HG03039 (cell line): ENCODE data around the gene C2CD2.
"Not testable (repeated sequence)": the region's sequence is repeated elsewhere in the genome, so short reads cannot be mapped to it uniquely, and the experiment has no call there.

Experiments used
- ATAC-seq: cut with Tn5 transposase; IDR thresholded peaks from one replicate; pipeline ENCODE4 v1.9.1; 2021; ENCODE audit warnings: mild to moderate bottlenecking, moderate library complexity; ENCODE audit not compliant: unreplicated experiment

C2CD2 gene

DNA sequence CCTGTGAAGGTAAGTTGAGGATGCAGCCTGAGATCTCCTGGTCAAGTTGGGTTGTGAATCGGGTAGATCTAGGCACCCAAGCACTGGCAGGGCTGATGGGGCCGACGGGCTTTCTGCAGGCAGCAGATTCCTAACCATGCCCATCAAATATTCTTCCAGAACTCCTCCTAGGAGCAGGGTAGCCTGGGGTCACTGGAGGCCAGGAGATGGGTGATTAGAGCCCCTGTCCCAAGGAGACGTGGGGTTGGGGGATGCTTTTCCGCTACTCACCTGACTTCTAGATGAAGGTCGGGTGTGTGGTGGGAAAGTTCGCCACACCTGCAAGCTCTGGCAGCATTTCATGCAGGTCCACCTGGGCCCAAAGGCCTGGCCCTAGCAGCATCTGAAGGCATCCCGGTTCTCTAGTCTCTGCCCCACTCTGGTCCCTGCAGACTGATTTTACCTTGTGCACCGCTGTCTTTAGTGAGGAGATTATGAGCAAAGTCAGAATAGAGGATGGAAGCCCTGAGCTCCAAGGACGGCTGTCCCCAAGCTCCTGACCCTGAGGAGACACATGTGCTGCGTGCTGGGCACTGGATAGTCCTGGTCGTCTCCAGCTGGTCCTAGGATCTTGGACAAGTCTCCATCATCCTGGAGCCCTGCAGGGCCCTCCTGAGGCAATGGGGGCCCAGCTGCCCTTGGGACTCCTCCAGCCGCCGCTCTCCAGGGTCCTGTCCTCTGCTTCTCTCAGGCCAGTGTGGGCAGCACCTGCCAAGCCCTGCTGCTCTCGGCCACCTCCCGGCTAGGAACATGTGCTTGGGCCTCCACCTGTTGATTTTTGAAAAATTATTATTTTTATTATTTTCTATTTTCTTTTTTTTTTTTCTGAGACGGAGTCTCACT is 21.8 kb upstream of the C2CD2 start:
- ATAC-seq = no peak

DNA sequence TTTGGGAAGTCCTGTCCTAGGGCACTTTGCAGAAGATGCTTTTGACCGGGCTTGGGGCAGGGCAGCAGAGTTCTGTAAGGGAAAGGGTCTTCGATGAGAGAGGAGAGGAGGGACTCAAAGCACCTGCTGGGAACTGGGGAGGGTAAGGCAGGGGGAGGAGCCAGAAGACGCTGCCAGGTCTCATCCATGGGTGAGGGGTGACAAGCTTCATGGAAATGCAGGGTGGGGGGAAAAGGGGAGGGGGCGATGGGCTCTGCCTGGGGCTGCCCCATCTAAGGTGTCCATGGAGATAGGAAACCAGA is 20.9 kb upstream of the C2CD2 start:
- no peak for ATAC-seq

GRCh38 chr21:41973861-41974751 is 20.3 kb upstream of the C2CD2 start:
- ATAC-seq = no peak

- no peak for ATAC-seq
Observed at GRCh38 chr21:41973427-41973831, 19.6 kb upstream of the C2CD2 start.

GRCh38 chr21:41972511-41973205 is 18.8 kb upstream of the C2CD2 start:
- ATAC-seq = no peak

DNA sequence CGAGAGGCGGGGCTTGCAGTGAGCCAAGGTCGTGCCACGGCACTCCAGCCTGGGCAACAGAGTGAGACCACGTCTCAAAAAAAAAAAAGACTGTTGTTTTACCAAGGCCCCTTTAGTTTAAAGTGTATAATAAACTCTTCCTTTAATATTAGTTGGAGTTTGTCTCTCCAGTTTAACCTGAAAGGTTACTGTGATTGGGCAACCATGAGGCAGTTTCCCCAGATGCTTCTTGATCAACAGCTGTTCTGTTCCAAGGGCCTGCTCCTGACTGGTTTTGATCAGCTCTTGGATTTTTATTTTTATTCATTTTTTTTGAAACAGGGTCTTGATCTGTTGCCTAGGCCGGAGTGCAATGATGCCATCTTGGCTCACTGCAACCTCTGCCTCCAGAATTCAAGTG is 18.1 kb upstream of the C2CD2 start:
- ATAC-seq = no peak

DNA sequence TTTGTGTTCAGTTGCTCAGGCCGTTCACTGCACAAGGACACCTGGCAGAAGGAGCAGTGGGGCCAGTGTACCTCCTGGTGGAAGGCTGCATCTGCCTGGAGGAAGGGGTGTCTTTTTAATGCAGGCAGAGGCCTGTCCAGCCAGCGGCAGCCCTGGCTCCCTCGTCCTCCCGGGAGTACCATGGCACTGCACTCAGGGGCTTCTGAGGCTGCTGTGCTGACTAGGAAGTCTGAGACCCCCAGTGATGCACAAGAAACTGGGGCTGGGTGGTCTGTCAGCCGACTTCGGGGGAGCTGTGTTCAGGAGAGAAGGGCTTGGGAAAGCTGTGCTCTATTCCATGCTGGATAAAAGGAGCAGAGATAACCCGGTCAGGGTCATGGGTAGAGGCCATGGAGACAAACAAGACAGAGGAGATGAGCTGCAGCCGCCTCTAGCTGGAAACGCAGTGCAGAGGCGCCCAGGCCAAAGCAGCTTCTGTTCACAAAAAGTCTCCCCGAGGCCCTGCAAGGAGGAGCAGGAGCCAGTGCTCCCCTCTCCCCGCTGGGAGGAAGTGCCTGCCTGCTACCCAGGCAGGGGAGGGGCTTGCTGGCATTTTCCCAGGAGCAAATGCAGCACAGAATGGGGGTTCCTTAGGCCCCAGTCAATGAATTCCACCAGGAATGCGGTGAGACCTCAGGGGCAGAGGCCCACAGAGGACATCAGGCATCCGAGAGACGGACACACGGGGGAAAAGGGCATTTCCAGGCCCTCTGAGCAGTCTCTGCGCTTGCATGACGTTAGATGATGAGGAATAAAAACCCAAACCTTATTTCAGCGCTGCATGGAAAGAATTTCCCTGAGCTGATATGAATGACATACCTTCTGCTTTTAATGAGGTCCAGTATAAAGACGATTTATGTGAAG is 17.2 kb upstream of the C2CD2 start:
- no peak for ATAC-seq

DNA sequence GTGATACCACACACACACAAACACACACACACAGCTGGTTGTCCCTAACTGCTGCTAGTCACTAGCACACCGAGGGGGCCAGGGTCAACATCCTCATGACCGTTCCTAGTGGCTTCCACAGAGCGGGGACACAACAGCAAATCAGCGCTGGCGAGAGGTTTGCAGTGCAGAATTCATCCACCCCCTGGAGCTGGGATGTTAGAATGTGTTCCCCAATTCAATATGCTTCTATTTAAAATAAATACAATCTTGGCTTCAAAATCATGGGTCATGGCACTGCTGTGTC is 16.2 kb upstream of the C2CD2 start:
- ATAC-seq = no peak

DNA sequence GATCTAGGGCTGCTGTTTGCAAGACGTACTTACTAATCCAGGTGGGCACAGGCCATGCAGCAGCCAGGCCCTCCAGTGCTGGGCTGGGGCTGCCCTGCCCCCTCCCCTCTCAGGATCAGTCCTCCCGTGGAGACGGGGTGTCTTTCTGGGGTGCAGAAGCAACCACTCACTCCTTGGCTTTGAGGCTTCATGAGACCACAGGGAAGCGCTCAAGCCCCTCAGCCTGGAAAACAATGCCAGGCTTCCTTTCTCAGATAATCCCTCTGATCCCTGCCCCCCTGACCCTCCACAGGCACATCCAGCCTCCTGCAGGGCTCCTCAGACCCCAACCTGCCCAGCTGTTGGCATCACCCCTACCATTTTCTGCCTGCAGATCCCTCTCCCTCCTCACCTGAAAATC is 13.9 kb upstream of the C2CD2 start:
- no peak for ATAC-seq

DNA sequence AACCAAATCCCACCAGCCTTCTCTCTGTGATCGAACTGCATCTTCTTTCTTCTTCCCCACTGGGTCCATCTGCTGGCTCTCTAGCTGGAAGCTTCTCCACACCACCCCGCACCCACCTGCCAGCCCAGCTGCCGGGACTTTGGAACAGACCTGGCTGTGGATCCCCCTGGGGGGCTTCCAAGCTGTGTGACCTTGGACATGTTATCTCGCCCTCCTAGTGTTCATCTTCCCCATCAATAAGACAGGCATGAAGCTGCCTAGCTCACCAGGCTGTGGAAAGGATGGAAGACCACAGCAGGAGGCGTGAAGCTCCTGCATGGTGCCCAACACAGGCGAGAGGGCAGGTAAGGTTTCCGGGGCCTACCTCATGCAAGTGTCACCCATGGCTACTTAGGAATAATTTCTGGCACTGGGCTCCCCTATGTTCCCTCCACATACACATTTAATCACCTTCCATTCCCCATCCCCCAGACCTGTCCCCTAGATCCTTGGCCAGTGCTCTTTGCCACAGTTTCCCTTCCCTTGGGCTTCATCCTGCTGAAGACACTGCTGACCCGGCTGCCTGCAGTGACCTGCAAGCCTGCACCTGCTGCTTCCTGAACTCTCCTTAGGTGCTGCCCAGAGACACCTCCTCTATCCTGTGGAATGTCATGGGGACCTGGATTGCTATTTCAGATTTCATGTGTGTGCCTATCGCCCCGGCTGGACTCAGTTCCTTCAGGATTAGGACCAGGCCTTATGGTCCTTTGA is 13.2 kb upstream of the C2CD2 start:
- no peak for ATAC-seq

GRCh38 chr21:41966041-41966833 is 12.4 kb upstream of the C2CD2 start:
- no peak for ATAC-seq

- ATAC-seq = no peak
Observed at GRCh38 chr21:41965461-41966013, 11.7 kb upstream of the C2CD2 start.

- ATAC-seq = no peak
Observed at GRCh38 chr21:41965045-41965444, 11.2 kb upstream of the C2CD2 start.

DNA sequence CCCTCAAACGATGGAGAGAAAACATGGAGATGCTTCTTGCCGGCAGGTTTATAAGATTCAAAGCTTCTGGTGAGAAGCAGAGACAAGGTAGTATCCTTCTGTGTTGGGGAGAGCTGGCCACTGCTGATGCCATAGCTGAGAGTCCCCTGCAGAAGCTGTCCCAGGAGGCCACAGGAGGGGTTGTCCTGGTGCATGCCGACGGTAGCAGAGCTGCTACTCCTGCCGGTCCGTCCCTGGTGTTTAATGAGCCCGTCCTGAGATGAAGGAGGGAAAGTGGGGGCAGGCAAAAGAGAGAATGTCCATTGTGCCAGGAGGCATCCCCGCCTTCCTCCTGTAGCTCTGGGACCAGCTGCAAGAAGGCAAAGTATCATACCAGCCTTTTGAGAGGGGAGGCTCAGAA is 10.4 kb upstream of the C2CD2 start:
- ATAC-seq = no peak

GRCh38 chr21:41962425-41962966 is 8.7 kb upstream of the C2CD2 start:
- no peak for ATAC-seq

- no peak for ATAC-seq
Observed at GRCh38 chr21:41961753-41962152, 7.9 kb upstream of the C2CD2 start.

DNA sequence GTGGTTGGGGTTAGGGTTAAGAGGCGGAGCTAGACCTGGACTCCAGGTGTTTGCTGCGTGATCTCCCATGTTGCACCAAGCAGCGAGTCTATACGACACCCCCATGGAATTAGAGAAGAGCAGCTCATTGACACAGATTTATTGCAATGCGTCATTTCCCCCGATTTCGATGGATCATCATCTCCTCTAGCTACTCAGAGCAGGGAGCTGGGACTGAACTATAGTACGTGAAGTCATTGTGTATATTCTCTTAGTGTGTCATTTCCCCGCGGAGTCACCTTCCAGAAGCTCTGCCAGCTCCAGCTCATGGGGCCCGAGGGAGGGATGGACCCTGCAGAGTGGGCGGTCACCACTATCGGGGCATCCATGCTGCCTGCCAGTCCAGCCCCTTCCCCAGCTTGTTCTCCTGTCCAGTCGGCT is 7.5 kb upstream of the C2CD2 start:
- no peak for ATAC-seq

GRCh38 chr21:41960386-41960785 is 6.6 kb upstream of the C2CD2 start:
- no peak for ATAC-seq

DNA sequence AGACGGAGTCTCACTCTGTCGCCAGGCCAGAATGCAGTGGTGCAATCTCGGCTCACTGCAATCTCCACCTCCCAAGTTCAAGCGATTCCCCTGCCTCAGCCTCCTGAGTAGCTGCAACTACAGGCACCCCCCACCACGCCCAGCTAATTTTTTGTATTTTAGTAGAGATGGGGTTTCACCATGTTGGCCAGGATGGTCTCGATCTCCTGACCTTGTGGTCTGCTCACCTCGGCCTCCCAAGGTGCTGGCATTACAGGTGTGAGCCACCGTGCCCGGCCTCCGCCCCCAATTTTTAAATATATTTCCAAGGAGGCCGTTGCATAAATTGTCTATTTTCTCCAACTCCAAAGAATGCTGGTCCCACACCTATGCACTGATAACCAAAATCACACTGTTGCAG is 5.9 kb upstream of the C2CD2 start:
- ATAC-seq = not testable (repeated sequence)
